SK-N-SH treated with all-trans-retinoic acid at 6 μM for 48 hours (cell line): ENCODE data around the gene FNIP2.

Source experiments
- RARB ChIP-seq: fragments of 250-450 bp; sonication (Bioruptor Pico); IDR thresholded peaks from 2 replicates; pipeline ENCODE4 v1.8.0; 2021; ENCODE audit warnings: mild to moderate bottlenecking, moderate library complexity
- ZC3H10 ChIP-seq: fragments of 250-450 bp; sonication (Bioruptor Pico); IDR thresholded peaks from 2 replicates; pipeline ENCODE4 v1.5.1; 2021; ENCODE audit warnings: mild to moderate bottlenecking, moderate library complexity
- ZFP3 ChIP-seq: fragments of 250-450 bp; sonication (Bioruptor Pico); IDR thresholded peaks from 2 replicates; pipeline ENCODE4 v1.5.0; 2020; ENCODE audit warnings: mild to moderate bottlenecking, moderate library complexity
- ZFP30 ChIP-seq: fragments of 450-650 bp; formaldehyde crosslinking; IDR thresholded peaks from 2 replicates; pipeline ENCODE4 v1.5.0; 2022; ENCODE audit warnings: mild to moderate bottlenecking, moderate library complexity
- TF ChIP-seq, protein P1 (sequence below): fragments of 250-450 bp; sonication (Bioruptor Pico); IDR thresholded peaks from 2 replicates; pipeline ENCODE4 v1.8.0; 2021; ENCODE audit warnings: low read depth, mild to moderate bottlenecking, moderate library complexity, borderline replicate concordance
- TF ChIP-seq, protein P2 (sequence below): fragments of 250-450 bp; sonication (Bioruptor Pico); IDR thresholded peaks from 2 replicates; pipeline ENCODE4 v1.8.0; 2020; ENCODE audit warnings: mild to moderate bottlenecking, moderate library complexity, borderline replicate concordance
- TF ChIP-seq, protein P3 (sequence below): fragments of 250-450 bp; sonication (Bioruptor Pico); IDR thresholded peaks from 2 replicates; pipeline ENCODE4 v1.5.1; 2021; ENCODE audit warnings: mild to moderate bottlenecking, moderate library complexity

DNA sequence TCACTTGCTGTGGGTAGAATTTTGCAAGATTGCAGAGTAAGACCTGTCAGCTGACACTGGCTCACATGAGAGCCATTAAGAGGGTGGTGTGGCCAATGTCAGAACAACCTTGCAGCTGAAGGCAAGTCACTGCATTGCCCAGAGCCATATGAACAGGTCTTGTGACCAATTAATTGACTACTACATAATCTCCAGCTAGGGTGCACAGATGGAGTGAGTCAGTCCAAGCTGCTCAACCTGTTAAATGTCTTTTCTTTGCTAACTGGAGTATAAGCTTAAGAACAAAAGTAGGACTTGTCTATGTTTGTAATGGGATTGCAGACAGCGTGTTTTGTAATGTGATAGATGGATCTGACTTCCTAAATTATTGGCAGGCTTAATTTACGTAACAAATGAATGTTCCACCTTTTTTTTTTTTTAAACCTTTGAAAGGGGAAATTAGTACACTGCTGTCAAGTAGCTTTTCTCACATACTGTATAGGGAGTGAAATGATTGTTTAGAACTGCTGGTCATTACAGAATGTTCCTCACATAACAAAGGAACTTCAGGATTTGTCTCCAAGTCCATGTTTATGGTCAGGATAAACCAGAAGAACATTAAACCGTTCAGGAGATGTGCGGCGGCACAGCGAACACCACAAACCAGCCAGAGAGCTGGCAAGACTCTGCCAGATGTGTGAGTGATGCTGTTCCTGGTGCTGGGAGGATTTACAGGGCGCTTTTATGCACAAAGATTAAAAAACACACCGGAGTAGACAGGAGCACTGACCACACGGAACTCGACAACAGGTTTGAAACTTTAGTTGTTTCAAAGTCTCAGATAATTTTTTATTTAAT lies 37.0 kb downstream of the FNIP2 start:
- no peak for TF ChIP-seq ZFP3 (CRISPR knock-in tag)
- no peak for TF ChIP-seq ZC3H10 (CRISPR knock-in tag)
- TF ChIP-seq, protein P1, sequence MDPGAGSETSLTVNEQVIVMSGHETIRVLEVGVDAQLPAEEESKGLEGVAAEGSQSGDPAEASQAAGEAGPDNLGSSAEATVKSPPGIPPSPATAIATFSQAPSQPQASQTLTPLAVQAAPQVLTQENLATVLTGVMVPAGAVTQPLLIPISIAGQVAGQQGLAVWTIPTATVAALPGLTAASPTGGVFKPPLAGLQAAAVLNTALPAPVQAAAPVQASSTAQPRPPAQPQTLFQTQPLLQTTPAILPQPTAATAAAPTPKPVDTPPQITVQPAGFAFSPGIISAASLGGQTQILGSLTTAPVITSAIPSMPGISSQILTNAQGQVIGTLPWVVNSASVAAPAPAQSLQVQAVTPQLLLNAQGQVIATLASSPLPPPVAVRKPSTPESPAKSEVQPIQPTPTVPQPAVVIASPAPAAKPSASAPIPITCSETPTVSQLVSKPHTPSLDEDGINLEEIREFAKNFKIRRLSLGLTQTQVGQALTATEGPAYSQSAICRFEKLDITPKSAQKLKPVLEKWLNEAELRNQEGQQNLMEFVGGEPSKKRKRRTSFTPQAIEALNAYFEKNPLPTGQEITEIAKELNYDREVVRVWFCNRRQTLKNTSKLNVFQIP (CRISPR knock-in tag), result no peak
- TF ChIP-seq, protein P2, sequence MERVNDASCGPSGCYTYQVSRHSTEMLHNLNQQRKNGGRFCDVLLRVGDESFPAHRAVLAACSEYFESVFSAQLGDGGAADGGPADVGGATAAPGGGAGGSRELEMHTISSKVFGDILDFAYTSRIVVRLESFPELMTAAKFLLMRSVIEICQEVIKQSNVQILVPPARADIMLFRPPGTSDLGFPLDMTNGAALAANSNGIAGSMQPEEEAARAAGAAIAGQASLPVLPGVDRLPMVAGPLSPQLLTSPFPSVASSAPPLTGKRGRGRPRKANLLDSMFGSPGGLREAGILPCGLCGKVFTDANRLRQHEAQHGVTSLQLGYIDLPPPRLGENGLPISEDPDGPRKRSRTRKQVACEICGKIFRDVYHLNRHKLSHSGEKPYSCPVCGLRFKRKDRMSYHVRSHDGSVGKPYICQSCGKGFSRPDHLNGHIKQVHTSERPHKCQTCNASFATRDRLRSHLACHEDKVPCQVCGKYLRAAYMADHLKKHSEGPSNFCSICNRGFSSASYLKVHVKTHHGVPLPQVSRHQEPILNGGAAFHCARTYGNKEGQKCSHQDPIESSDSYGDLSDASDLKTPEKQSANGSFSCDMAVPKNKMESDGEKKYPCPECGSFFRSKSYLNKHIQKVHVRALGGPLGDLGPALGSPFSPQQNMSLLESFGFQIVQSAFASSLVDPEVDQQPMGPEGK (CRISPR knock-in tag), result no peak
- TF ChIP-seq RARB (CRISPR knock-in tag), result no peak
- no peak for TF ChIP-seq ZFP30 (CRISPR knock-in tag)
- TF ChIP-seq, protein P3, sequence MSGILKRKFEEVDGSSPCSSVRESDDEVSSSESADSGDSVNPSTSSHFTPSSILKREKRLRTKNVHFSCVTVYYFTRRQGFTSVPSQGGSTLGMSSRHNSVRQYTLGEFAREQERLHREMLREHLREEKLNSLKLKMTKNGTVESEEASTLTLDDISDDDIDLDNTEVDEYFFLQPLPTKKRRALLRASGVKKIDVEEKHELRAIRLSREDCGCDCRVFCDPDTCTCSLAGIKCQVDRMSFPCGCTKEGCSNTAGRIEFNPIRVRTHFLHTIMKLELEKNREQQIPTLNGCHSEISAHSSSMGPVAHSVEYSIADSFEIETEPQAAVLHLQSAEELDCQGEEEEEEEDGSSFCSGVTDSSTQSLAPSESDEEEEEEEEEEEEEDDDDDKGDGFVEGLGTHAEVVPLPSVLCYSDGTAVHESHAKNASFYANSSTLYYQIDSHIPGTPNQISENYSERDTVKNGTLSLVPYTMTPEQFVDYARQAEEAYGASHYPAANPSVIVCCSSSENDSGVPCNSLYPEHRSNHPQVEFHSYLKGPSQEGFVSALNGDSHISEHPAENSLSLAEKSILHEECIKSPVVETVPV, result no peak
